AG10803 (cell line): ENCODE data around the gene ETDC.
"Not testable (repeated sequence)": the region's sequence is repeated elsewhere in the genome, so short reads cannot be mapped to it uniquely, and the experiment has no call there.

Experiments used
- DNase-seq: peaks from one replicate; pipeline ENCODE4 v3.0.0; 2010; ENCODE audit warnings: low read depth
- H3K4me3 ChIP-seq: 2 replicates; pipeline ENCODE4 v1.5.1; 2011; ENCODE audit warnings: mild to moderate bottlenecking, low read length, control low read depth
- CTCF ChIP-seq: conservative IDR thresholded peaks from 2 replicates; pipeline ENCODE4 v1.5.1; 2011; ENCODE audit warnings: mild to moderate bottlenecking, low read length, control low read depth, inconsistent platforms

ETDC gene

GRCh38 chrX:135309430-135309923 lies at the start of gene ETDC:
TSS of gene ETDC (plus strand) at chrX:135309480. CDS start at chrX:135309480, 0 bp downstream.
- TF ChIP-seq CTCF, result no peak
- no peak within 1 kb of the TSS for H3K4me3 ChIP-seq
- DNase-seq, result no peak

- not testable (repeated sequence) for DNase-seq, H3K4me3 ChIP-seq
Measured at GRCh38 chrX:135260976-135261375, 48.3 kb upstream of the ETDC start.

- not testable (repeated sequence) for H3K4me3 ChIP-seq, DNase-seq
Measured at GRCh38 chrX:135263376-135263775, 45.9 kb upstream of the ETDC start.

- no peak overlapping the region for H3K4me3 ChIP-seq
- DNase-seq, result no peak
- TF ChIP-seq CTCF, result no peak
Measured at GRCh38 chrX:135264206-135264605, 45.1 kb upstream of the ETDC start.

- no peak overlapping the region for H3K4me3 ChIP-seq
- TF ChIP-seq CTCF, result no peak
- DNase-seq, result no peak
Measured at GRCh38 chrX:135273162-135273561, 36.1 kb upstream of the ETDC start.

- TF ChIP-seq CTCF, result no peak
- H3K4me3 ChIP-seq, result no peak overlapping the region
- DNase-seq, result no peak
Measured at GRCh38 chrX:135275973-135276372, 33.3 kb upstream of the ETDC start.

GRCh38 chrX:135287266-135287823 lies 21.9 kb upstream of the ETDC start:
- no peak for DNase-seq
- no peak overlapping the region for H3K4me3 ChIP-seq
- TF ChIP-seq CTCF, result no peak

- no peak overlapping the region for H3K4me3 ChIP-seq
- DNase-seq, result peak; percentile 3
- no peak for TF ChIP-seq CTCF
Measured at GRCh38 chrX:135295238-135295943, 13.9 kb upstream of the ETDC start.
